Activated T-cell treated with anti-CD3 and anti-CD28 coated beads, Interleukin-2, amount 50 U/mL, for 1 hour (primary cell): ENCODE data around the gene KIAA0753.

ENCODE experiments used
- DNase-seq: peaks from one replicate; pipeline ENCODE4 v3.0.0-alpha.2; 2020

KIAA0753 gene

DNA sequence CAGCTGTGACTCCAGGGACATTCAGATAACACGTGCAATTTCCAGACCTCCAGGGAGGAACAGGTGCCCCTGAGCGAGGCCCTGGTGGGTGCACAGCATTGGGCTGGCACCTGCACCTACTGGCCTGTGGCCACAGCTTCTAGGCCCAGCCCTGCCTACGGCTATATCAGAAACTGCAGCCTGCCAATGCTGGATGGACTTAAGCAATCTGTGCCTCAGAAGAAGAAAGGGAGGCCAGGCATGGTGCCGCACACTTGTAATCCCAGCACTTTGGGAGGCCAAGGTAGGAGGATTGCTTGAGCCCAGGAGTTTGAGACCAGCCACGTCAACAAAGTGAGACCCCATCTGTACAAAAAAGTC lies 96.5 kb downstream of the KIAA0753 start:
- no peak for DNase-seq

DNA sequence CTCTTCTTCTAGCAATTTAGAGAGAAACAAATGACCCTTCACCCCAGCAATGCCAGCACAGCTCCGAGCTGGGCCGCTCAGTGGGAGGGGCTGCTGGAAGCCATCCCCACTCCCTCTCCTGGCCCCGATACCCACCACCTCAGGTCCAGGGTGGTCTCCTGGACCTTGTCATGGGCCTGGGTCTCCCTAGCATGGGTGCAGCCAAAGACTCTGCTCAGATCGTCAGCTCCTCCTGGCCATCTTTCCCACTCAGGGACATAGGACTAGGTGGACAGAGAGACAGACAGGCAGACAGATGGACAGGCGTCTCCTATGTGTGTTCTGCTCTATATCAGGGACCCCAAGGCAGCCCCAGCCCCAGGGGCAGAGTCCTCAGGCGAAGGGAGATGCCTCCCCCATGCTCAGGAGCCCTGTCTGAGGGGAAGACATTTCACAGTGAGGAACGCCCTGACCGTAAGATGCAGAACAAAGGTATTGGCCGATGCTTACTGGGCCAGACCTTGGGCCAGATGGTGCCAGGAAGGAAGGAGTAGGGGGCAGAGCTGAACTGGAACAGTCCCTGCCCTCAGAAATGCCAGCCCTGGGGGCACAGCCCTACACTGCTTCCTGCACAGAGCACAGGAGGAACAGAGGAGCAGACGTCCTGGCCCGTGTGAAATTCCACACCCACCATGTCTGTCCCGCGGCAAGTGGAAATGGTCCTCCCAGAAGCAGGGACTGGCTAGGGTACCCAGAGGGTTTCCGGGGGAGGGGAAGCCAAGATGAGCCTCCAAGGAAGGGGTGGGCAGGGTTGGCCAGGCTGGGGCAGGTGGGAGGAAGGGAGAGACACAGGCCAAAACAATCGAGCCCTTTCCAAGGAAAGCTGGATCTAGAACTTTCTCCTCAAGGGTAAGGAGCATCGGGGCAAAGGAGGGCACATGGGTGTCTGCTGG lies 97.2 kb downstream of the KIAA0753 start:
- no peak for DNase-seq

DNA sequence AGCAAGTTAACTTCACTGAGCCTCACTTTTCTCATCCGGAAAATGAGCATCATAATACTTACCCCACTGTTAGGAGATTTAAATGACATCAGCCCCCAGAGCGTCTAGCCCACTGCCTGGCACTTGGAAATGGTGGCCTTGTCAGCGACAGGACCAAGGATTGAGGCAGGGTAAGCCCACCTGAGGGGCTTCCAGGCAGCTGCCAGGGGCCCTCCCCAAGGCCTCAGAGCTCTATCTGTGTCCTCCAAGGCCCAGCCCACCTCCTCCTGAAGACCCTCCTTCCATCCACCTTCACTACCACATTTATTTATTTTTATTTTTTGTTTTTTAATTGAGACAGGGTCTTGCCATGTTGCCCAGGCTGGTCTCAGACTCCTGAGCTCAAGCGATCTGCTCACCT lies 97.9 kb downstream of the KIAA0753 start:
- DNase-seq, result no peak

DNA sequence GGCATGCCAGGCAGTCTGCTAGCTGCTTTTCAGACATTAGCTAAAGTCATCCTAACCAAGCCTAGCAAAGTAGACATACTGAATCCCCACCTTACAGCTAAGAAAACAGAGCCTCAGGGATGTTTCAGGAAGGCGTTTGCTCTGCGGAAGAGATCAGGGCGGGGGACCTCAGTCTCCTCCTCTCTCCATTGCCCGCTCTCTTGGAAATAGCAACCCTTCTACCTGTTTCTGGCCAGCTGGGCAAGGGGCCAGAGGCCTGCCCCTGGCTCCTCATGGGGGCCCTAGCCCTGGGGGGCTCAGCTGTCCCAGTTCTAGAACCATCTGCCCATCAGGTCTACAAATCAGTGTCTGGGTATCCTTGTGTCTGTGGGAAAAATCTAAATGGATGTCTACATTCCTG lies 98.6 kb downstream of the KIAA0753 start:
- no peak for DNase-seq

GRCh38 chr17:6539871-6540270 lies 100.6 kb downstream of the KIAA0753 start:
- no peak for DNase-seq

DNA sequence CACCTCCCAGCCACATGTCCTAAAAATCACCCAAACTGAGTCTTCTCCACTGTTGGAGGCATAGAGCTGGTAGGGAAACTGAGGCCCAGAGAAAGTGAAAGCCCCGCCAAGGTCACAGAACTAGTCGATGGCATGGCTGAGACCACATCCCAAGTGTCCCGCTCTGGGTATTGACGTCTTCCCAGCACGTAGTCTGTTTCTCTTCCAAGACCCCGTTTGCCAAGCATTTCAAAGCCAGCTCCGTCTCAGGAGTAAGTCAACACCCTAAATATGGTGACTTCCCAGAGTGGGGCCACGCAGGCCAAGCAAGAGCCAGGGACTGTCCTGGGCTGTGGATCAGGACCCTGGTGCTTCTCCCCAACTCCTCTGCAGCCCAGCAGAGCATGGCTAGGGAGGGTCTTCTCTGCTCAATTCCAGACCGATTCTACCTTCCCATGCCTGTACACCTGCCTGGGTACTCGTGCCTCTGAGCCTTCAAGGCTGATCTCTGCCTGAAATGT lies 103.9 kb downstream of the KIAA0753 start:
- DNase-seq, result no peak

DNA sequence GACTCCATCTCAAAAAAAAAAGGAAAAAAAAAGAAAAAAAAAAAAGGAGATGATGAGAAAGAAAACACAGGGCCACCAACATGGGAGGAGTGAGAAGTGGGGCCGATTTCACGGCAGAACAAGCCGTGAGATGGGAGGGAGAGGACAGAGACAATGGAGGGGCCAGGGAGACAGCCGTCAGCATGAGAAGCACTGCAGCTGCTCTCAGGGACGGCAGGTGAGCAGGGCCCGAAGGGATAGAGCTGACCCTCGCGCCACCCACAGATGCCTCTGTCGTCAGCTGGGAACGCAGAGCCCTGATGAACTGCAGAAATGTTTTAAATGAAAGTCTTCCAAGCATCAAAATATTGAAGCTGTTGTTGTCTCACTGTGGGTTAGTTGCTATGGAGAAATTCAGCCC lies 104.5 kb downstream of the KIAA0753 start:
- no peak for DNase-seq

GRCh38 chr17:6534846-6535514 lies 105.5 kb downstream of the KIAA0753 start:
- no peak for DNase-seq

DNA sequence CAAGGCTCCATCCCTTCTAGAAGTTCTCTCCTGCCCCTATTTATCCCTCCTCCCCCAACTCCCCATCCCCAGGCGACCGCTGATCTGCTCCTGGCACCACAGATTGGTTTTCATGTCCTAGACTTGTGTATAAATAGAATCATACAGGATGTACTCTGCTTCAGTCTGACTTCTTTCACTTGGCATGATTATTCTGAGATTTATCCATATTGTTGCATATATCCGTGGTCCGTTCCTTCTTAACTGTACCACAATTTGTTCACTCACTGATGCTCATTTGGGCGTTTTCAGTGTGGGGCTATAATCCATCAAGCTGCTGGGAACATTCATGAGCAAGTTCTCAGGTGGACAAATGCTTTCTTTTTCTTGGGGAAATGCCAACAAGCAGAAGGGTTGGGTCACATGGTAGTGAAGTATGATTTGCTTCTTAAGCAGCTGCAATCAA lies 108.0 kb downstream of the KIAA0753 start:
- DNase-seq, result no peak

DNA sequence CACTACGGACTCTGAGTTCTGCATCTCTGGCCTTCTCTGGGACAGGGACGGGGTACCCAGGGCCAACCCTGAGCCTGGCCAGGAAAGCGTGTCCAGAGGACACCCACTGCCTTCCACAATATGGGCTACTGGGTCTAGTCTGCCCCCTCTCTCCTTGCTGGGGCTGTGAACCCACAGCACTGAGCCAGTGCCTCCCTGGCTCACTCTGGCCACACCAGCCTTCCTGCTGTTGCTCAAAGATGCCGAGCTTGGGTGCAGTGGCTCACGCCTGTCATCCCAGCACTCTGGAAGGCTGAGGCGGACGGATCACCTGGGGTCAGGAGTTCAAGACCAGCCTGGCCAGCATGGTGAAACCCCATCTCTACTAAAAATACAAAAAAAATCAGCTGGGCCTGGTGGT lies 108.9 kb downstream of the KIAA0753 start:
- no peak for DNase-seq

- DNase-seq, result no peak
Measured at GRCh38 chr17:6530324-6530920, 110.1 kb downstream of the KIAA0753 start.

- DNase-seq, result no peak
Measured at GRCh38 chr17:6528557-6528956, 112.0 kb downstream of the KIAA0753 start.
